Measurements from ENCODE around the gene FCGR3A.

The FCGR3A gene

DNA sequence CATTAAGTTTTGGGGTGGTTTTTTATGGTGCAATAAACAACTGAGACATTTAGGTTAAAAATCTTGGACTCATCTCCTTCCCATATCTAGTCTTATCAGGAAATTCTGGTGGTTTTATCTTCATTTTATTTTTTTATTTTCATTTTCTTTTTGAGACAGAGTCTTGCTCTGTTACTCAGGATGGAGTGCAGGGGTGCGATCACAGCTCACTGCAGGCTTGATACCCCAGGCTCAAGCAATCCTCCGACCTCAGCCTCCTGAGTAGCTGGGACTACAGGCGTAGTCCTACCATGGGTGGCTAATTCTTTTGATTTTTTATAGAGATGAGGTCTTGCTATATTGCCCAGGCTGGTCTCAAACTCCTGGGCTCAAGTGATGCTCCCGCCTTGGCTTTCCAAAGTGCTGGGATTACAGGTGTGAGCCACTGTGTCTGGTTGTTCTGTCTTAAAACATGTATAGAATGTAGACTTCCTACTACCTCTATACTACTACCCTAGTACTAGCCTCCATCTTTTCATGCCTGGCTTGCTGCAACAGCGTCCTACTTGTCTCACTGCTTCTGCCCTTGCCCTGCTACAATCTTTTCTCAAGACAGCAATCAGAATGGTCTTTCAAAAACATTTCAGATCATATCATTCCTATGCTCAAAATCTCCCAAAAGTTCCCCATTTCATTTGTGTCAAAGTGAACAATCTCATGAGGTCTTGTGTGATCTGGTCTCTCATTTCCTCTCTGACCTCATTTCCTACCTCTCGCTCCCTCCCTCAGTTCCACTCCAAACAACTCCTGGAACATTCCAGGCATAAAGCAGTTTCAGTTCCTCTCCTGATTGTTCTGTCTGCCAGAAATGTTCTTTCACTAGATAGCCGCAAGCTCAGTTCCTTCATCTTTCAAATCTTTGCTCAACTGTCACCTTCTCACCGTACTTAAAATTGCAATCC lies 50.2 kb downstream of the FCGR3A start:
- no peak for DNase-seq

DNA sequence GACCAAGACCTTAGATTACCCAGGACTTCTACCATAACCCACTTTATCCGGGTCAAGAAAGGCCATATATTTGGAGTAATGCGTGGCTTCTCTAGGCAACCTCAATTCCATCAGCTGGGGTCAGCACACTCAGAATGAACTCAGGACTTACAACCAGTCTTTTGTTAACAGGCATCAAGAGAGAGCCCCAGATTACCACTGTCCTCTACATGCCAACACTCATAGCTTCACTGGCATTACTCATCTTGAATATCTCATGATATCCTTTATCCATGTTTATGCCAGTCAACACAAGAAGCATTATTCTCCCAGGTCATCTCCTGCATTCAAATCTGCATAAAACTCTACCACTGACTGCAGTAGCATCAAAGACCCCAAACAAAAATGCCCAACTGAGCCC lies 51.0 kb downstream of the FCGR3A start:
- no peak for DNase-seq

DNA sequence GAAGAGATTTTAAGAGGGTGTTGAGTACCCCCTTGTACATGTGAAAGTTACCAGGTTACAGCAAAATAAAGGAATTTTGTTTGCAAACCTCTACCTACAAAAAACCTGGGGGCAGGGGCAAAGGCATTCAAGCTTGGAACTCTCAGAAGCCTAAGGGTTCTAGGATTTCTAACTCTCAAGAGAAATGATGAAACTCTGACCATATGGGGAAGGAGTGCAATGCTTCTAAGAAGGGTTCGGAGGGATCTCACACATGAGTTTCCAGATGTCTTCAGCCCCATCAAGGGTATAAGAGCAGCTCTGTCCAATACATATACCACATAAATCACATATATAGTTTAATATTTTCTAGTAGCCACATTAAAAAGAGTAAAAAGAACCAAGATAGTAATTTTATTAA lies 51.7 kb downstream of the FCGR3A start:
- DNase-seq: no peak

DNA sequence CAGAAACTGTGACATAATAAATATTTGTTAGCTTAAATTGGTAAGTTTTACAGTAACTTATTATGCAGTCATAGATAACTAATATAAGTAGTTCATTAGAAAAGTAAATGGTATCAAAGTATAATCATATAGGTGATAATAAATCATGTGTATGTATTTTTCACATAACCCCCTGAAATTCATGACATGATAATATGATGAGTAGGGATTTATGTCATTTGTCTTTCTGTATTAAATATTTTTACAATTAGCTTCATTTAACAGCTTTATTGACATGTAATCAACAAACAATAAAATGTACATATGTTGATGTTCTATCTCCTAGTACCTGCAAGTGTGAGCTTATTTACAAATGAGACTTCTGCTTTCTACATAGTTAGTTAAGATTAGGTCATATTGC lies 54.1 kb downstream of the FCGR3A start:
- DNase-seq: no peak

DNA sequence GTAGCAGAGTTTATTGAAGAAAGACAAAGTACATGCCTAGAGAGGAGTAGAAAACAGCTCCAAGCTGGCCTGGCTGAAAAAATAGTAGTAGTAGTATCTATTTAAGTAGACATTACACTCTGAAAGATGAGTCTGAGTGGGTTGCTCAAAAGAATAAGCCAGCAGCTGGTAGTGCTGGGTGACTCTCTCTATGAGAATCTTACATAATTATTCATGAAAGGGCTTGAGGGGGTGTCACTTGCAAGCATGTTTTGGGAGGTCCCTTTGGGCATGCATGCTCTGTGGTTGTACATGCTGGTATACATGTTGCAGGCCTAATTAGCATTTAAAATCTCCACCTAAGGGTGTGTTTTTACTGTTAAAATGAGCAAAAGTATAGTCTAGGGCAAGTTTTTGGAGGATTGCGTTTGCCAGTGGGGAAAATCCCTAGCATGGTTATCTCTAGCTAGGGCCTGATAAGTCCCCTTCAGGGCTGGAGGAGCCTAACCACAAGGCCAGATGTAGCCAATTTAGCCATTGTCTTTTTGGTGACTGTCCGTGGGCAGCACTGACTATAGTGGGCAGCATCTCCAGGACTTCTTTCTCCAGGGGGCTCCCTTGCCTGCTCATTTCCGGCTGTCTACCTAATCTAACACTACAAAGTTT lies 55.4 kb downstream of the FCGR3A start:
- no peak for DNase-seq

DNA sequence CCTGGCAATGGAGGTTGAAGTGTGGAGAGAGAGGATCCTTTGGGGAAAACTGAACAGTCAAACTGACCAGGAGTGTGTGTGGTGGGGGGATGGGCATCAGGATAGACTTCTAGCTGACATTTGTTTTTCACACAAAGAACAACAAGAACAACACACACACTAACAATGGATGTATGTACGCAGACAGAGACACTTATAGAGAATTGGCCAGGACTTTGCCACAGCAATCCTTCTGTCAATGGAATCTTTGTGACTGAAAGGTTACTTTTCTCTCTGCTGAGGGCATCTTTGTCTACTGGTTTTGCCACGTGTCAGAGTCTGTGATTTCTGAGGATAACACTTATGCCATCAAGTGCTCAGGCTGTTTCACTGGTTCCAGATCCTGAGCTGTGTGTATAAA lies 56.8 kb downstream of the FCGR3A start:
- no peak for DNase-seq

Measured in T-helper 9 cell (primary cell).